Activated naive CD4-positive, alpha-beta T cell (primary cell): Measurements from ENCODE around the gene UCP2.

Source experiments
- DNase-seq, 4 experiments: peaks; one replicate each; lab custom pipeline; 2025; lab: John Stamatoyannopoulos, UW

The UCP2 gene

DNA sequence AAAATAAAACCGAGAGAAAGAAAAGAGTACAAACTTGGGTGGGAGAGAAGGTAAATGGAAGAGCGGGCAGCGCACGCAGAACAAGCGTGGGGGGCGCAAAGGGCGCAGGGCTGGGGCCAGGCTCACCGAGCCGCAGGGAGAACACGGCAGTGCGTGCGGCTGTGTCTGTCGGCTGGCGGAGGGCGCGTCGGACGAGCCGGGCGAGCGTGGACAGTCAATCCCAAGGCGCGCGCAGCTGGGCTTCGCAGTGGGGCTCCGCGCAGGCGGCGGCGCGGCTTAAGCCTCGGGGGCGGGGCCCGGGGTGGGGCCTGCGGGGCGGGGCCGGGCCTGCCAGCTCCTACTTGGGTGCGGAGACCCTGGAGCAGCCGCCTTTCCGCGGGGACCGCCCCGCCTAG is at the start of gene UCP2:
Gene UCP2 (minus strand): TSS at position 249 of the 395 bp plus-strand sequence. CDS start 4,465 bp downstream, outside the sequence.
- peak; percentile 54 to 84 (median 62) for DNase-seq

DNA sequence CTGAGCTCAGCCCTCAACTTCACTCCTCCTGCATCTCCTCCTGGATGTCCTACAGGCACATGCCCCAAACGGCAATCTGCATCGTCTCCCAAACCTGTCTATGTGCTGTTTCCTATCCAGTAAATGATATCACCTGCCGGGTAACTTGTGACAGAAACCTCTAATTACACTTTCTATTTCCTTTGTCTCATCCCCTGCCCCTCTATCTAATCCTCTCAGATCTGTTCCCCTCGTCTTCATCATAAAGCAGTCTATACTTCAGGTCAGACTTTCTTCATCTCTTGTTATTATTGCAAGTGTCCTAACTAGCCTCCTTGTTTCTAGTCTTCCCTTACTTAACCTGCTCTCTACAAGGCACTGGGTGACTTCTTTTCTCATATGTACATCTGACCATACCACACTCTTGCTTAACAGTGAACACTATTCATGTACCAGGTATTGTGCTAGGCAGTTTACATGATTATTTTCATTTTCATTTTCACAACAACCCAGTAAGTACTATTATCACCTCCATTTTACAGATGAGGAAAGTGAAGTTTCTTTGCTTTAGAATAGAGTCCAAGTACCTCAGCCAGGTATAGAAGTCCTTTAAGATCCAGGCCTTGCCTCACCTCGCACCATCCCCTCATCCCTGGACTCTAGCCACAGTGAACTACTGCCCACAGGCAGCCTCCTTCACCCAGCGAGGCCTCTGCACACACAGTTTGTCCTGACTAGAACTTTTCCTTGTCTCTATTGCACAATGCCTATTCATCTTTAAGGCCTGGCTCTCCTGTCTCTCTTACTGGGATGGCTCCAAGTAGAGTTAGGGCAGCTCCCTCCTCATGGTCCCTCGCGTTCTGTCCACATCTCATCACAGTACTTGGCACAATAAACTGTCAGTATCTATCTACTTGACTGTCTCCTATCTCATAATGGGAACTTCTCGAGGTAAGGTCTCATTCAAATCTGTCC is 48.4 kb upstream of the UCP2 start:
- no peak for DNase-seq

DNA sequence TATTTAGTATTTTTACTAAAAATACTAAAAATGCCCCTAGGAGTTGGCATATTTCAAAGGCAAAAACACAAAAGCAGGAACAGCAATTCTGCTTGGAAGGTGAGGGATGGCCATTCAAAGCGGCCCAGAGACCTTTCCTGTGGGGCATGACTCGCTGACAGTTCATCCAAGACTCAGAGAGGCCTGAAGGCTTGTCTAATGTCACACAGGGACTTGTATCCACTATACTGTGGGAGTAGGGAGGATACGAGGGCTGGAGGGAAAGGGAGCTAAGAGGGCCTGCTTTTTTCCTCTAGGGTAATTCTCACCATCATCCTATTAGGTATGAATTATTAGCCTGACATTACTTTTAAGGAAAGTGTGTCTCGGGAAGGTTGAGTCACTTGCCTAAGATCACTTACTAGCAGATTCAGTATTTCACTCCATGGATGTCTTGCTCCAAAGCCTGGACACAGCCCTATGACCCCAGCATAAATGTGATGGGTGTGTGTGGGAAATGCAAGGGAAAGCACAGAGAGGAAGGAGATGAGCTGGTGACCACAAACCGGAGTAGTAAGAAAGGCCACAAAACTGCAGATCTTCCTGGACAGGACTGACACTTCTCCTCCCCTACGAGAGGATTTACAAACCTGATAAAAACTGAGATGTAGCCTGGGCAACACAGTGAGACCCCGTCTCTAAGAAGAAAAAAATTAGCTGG is 43.0 kb upstream of the UCP2 start:
- no peak for DNase-seq

GRCh38 chr11:74024261-74025029 is 41.8 kb upstream of the UCP2 start:
- DNase-seq = no peak

DNA sequence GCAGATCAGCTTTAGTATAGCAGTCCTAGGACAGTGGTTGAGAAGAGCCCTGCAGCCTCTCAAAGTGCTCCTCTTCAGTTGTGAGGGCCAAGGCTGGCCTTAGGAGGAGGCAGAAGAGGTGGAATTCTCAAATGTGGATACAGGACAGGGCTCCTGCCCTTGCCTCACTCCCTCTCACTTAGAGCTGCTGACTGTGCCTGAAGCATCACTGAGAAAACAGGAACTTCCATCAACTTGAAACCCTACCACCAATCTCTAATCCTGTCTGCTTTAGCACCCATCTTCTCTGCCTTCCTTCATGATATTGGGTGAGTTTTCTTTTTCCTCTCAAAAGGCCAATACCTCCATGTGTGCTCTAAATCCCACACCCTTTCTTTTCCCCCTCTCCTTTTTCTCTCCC is 40.6 kb upstream of the UCP2 start:
- no peak for DNase-seq

DNA sequence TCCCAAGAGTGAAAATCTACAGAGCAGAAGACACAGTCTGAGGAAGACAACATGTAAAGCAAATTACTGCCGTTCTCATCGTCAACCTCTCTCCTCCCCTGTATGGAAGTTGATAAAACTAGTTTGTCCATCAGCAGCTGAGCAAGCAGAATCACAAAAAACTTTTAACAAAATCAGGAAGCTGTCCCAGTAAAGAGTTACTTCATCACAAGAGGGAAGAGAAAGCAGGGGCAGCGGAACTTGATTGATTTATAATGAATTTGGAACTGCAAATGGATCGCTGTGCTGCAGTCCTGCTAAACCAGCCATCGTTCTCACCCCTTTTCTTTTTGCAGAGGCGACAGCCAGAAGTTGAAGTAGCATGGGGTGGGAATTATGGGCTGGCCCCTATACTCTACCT is 39.9 kb upstream of the UCP2 start:
- DNase-seq = no peak

GRCh38 chr11:74021998-74022397 is 39.4 kb upstream of the UCP2 start:
- no peak for DNase-seq

DNA sequence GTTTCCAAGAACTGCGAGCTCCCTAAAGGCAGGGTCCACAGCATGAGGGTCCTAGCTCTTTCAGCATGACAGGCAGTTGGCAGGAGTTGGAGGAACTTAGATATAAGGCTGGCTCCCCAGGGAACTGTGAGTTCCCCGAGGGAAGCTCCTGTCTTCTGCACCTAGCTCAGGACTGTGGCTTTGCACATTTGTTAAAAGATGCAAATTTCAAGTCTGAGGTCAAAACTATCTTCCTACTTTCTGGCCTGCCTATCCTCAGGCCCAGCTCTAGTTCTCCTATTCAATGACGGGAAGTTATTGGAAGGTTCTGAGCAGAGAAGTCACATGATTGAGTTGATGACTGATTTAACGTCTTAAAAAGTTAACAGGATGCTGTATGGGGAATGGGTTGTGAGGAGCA is 37.9 kb upstream of the UCP2 start:
- no peak for DNase-seq

DNA sequence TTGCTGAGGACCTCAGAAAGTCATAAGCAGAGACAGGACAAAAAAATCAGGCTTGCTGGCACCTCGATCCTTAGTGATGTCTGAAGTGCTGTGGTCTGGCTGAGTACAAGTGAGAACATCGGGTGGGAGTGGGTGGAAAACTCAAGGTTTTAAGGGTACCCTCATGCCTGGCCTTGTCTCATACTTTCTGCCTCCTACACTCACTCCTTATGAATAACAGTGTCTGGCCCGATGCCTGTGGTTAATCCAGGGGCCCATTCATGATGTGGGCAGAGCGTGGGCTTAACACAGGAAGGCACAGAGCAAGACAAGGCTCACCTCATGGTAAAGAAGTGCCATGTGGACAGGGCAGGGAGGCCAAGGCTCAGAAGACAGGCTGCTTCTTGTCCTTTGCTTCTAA is 37.2 kb upstream of the UCP2 start:
- no peak for DNase-seq

- no peak for DNase-seq
Measured at GRCh38 chr11:74019104-74019738, 36.6 kb upstream of the UCP2 start.

GRCh38 chr11:74018331-74019005 is 35.8 kb upstream of the UCP2 start:
- DNase-seq = no peak

- DNase-seq = no peak
Measured at GRCh38 chr11:74017631-74018030, 35.0 kb upstream of the UCP2 start.

DNA sequence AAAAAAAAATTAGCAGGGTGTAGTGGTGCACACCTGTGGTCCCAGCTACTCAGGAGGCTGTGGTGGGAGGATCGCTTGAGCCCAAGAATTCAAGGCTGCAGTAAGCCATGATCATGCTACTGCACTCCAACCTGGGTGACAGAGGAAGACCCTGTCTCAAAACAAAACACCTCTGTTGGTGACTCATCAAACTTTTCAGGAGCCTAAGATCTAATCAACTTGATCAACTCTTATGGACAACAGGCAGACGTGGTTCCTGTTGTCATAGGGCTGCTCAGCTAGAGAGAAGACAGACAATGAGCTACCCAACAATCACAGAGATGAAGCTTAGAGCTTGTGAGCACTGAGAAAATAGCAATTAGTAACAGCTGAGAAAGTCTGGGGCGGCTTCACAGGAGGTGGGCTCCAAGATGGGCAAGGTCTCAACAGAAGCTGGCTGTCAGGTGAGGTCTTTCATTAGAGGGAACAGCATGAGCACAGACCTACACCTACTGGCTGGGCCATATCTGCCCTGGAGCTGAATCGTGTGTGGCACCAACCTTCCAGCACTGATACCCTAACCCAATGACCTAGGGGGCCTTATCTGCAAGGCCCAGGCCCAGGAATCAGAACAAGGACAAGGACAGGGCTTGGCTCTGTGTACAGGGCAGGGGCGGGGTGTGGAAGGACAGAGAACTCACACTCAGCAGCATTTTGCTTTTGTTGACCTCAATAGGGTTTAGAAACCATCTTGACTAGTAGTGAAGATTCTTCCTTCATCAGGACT is 33.5 kb upstream of the UCP2 start:
- DNase-seq = no peak

GRCh38 chr11:74014880-74015279 is 32.2 kb upstream of the UCP2 start:
- no peak for DNase-seq

GRCh38 chr11:74013141-74013540 is 30.5 kb upstream of the UCP2 start:
- DNase-seq = no peak

GRCh38 chr11:74012074-74012809 is 29.6 kb upstream of the UCP2 start:
- no peak for DNase-seq

DNA sequence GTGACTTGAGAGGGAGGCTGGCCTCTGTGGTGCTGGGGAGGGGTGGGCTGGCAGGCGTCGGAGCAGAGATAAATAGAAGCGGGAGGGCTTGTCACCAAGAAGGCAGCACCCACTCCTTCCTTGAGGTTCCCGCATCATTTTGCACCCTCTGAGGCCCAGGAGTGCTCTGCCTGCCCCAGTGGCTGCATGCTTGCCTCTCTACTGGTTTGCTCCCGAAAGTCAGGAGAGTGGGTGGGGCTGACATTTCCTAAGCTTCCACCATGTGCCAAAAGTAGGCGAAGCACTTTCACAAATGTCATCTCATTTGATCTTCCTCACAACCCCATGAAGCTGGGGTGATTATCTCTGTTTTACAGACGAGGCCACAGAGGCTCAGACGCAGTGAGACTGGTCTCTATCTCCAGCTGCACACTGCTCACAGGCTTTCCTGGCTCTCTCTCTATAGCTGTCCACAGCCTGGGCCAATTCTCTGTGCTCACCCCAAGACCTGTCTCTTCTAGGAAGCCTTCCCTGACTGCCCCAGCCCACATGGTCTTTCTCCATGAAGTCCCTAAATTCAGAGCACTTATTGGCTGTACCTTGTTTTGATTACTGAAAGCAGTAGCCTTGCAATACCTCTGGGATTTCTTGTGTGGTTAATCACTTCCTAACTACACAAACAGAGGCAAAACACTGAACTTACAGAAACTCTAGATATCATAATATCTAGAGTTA is 28.9 kb upstream of the UCP2 start:
- DNase-seq = no peak

DNA sequence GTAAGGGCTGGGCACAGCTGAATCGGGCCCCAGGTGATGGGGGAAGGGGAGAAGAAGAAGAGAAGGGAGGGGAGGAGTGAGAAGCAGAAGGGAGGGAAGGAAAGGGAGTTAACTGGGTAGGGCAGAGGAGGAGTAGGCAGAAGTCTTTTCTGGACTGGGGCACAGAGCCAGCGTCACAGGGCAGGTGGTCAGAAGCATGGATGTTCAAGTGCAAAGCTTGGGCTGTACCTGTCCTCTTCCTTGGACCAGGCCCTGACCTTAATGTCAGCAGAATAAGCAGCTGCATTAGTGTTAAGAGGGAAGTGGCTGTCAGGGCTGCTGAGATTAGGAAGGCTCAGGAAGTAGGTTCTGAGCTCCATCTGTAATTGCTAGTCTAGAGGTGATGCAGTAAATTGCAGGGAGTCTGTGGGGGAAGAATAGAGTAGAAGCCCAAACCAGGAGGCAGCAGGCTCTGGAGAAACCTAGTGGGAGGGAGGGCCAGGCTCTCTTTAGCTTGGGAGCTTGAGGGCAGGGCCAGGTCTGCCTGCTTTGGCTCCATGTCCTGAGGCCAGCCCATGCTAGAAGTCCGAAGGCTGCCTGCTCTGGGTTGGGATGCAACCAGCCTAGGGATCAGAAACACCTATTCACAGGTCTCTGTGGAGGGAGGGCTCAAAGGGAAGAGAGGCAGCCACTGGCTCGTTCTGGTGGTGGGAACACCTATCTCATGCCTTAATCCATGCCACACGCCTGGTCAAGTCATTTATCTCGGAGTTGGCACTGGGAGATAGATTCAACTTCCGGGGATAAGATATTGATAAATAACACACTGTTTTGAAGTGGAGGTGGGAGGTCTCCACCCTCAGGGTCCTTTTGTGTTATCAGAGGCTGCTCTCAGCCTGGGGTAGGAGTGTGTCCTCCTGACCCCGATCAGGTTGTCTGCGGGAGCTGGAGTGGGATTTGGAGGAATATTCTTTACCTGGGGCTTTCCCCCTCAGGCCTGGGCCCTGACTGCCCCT is 28.0 kb upstream of the UCP2 start:
- no peak for DNase-seq
